Brain microvascular endothelial cell (primary cell): ENCODE data around the gene TLR1.

Source experiments
- DNase-seq: peaks from one replicate; pipeline ENCODE4 v3.0.0-alpha.2; 2020
- H3K27ac ChIP-seq: fragments of 250-450 bp; sonication (Bioruptor Pico); 2 replicates; pipeline ENCODE4 v1.5.1; 2020; ENCODE audit warnings: mild to moderate bottlenecking, moderate library complexity
- H3K27me3 ChIP-seq: fragments of 250-450 bp; sonication (Bioruptor Pico); replicated peaks from 2 replicates; pipeline ENCODE4 v1.5.1; 2020; ENCODE audit warnings: mild to moderate bottlenecking
- H3K36me3 ChIP-seq: fragments of 250-450 bp; sonication (Bioruptor Pico); replicated peaks from 2 replicates; pipeline ENCODE4 v1.5.1; 2020; ENCODE audit warnings: mild to moderate bottlenecking
- H3K4me3 ChIP-seq: 2 replicates; pipeline ENCODE4 v1.5.1; 2011; ENCODE audit warnings: low read depth, mild to moderate bottlenecking, control low read depth, low read length, moderate library complexity
- in situ Hi-C: cut with HindIII; loops from 2 replicates; pipeline ENCODE4 v1.10.0; 2017; ENCODE audit warnings: low sequenced_read_pairs, low pct_ligation_motif_present
- TF ChIP-seq, protein P1 (sequence below): IDR thresholded peaks from 2 replicates; pipeline ENCODE4 v1.5.1; 2011; ENCODE audit warnings: low read depth, mild to moderate bottlenecking, moderate library complexity, low read length, control low read depth, inconsistent platforms; ENCODE audit errors: missing control alignments

The TLR1 gene

DNA sequence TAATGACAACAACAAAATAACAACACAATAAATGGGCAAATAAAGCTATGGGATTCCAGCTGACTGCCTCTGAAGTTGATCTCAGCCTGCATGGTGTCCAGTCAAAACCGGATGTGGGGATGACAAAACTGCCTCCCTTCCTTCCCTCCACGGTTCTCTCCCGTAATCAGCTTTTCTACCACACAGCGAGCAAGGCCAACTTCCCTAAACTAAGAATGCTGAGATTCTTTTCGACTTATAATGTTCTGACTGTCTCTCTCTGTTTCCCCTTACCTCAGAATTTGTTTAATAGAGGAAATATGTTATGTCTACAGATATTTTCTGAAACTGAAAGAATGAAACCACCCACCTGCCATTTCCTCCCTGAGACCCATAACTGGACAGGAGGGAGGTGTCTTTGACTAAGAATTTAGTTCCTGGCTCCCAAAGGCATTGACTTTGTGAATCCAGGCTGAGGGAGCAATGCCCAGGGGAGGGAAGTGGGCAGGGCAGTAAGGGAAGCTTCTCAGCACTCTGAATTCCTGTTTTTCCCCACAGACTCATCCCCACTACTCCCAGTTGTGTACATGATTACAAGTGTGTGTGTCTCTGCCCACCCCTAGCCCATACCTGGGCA, 1.0 kb upstream of the TLR1 start:
- Histone ChIP-seq H3K27ac (no peak overlapping the region), H3K36me3 (no peaks in the 10 kb centered on the region), H3K4me3 (no peak overlapping the region), H3K27me3 (no peaks in the 10 kb centered on the region)
- TF ChIP-seq, protein P1, sequence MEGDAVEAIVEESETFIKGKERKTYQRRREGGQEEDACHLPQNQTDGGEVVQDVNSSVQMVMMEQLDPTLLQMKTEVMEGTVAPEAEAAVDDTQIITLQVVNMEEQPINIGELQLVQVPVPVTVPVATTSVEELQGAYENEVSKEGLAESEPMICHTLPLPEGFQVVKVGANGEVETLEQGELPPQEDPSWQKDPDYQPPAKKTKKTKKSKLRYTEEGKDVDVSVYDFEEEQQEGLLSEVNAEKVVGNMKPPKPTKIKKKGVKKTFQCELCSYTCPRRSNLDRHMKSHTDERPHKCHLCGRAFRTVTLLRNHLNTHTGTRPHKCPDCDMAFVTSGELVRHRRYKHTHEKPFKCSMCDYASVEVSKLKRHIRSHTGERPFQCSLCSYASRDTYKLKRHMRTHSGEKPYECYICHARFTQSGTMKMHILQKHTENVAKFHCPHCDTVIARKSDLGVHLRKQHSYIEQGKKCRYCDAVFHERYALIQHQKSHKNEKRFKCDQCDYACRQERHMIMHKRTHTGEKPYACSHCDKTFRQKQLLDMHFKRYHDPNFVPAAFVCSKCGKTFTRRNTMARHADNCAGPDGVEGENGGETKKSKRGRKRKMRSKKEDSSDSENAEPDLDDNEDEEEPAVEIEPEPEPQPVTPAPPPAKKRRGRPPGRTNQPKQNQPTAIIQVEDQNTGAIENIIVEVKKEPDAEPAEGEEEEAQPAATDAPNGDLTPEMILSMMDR, result no peak
- in situ Hi-C loops, result no loop called here
- no peak for DNase-seq

DNA sequence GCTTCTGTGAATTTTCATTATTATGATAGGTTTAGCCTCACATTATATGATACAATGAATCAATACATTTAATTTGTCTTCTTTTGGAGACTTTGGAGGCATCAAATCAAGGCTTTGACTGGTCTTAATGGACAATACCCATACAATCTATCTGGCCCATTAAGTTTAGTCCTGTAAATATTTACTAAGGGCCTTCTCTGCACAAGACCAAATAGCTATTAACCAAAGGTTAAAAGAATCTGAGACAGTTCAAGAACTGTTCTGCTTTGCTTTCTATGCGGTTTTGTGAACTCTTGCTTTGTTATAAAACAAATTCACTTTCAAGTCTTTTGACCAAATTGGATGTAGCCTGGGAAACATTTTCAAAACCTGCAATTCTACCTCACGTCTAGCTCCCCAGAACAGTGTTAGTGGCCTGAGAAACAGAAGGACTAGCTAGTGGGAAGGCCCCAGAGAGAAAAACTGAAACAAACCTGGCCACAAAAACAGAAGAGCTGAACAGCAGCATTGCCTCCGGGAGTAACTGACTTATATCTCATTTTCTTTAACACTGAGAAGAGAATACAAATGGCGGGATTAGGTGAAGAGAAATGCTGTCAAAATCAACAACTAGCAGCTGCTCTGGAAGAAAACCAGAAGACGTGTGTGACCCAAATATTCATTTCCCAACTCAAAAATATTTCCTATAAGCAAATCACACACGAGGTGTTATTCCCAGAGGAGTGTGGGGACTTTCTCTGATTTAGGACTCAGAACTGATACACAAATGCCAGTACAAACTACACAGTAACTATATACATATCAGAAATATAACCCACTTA, 548 bp downstream of the TLR1 start:
- TF ChIP-seq, protein P1, result no peak
- no peak for DNase-seq
- Histone ChIP-seq H3K36me3 (no peaks in the 10 kb centered on the region), H3K4me3 (no peak overlapping the region), H3K27ac (no peak overlapping the region), H3K27me3 (no peaks in the 10 kb centered on the region)
- in situ Hi-C loops, result no loop called here

DNA sequence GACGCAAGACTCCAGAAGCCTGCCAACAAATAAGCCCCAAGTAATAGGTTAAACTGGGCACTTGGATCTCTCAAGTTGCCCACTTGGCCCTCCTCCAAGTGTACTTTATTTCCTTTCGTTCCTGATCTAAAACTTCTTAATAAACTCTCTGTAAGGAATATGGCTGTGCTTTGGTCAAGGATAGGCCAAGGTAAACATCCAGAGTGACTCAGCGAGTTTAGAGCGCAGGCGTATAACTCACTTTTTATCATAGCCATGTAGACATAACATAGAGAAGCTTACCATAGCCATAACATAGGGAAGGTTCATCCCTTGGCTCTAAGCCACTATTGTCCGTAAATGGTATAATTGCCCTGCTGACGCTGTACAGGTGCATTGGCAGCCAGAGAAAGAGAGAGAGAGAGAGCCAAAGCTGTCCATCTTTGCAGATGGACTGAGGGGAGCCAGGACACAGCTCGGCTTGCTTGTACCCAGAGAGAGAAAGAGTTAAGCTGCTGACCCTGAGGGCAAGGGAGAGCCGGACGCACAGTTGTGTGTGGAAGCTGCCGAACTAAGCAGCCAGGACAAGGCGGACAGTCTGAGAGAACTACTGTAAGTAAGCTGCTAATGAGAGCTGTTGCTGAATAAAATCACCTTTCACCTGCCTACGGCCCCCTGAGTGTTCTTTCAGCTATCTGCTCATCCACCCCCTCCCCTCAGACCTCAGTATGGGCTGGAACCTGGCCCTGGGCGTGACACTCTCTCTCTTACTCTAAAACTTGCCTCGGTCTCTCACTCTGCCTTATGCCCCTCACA, 1.8 kb downstream of the TLR1 start:
- Histone ChIP-seq H3K27ac (no peak overlapping the region), H3K27me3 (no peaks in the 10 kb centered on the region), H3K36me3 (no peaks in the 10 kb centered on the region), H3K4me3 (no peak overlapping the region)
- TF ChIP-seq, protein P1, result no peak
- DNase-seq, result no peak
- in situ Hi-C loops, result no loop called here

DNA sequence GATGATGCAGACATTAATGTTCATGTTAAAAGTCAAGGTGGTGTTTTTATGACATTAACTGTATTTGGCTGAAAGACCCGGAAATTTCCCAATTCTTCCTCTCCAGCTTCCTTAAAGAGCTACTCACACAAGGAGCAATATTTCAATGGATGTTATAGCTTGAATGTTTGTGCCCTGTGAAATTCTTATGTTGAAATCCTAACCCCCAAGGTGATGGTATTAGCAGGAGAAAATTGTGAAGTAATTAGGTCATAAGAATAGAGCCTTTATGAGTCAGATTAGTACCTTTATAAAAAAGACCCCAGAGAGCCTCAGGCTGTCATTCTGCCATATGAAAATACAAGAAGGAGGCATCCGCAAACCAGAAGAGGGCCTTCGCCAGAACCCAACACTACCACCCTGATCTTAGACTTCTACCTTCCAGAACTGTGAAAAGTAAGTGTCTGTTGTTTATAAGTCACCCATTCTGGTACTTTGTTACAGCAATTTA, 3.6 kb downstream of the TLR1 start:
- no peak for DNase-seq
- Histone ChIP-seq H3K4me3 (no peak overlapping the region), H3K27me3 (no peaks in the 10 kb centered on the region), H3K36me3 (no peaks in the 10 kb centered on the region), H3K27ac (no peak overlapping the region)
- TF ChIP-seq, protein P1, result no peak
- in situ Hi-C loops, result no loop called here

DNA sequence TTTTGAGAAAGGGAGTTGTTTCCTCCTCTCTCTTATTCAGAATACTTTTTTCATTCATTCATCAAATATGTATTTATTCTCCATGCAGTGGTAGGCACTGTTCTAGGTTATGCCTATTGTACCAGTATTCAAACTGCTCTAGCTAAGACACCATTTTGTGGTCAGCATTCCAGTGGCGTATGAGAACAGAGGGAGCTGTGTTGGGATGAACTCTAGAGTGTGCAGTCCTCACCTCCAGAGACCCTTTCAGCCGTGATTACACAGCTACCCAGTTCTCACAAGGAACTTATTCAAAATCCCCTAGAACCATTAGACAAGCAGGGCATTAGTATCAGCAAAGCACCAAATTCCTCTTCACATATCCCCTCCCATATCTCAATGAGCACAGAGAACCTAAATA, 4.2 kb downstream of the TLR1 start:
- Histone ChIP-seq H3K4me3 (no peak overlapping the region), H3K27ac (no peak overlapping the region), H3K36me3 (no peaks in the 10 kb centered on the region), H3K27me3 (no peaks in the 10 kb centered on the region)
- in situ Hi-C loops, result no loop called here
- TF ChIP-seq, protein P1, result no peak
- DNase-seq, result no peak
